GM18520 (cell line): ENCODE results near the gene SUPT7L.
A peak's percentile ranks its signal among the peaks of the same experiment; 100 is the strongest.

Source experiments
- ATAC-seq: cut with Tn5 transposase; IDR thresholded peaks from one replicate; pipeline ENCODE4 v1.9.1; 2021; ENCODE audit not compliant: unreplicated experiment

The SUPT7L gene

GRCh38 chr2:27663285-27664153, at the start of gene SUPT7L, which contains the start of gene SLC4A1AP:
TSS of gene SUPT7L (minus strand) at chr2:27663614. CDS start at chr2:27662192, 1,422 bp downstream.
TSS of gene SLC4A1AP (plus strand) at chr2:27663889. CDS start at chr2:27663915, 26 bp downstream.
- peak; percentile 61 for ATAC-seq

- ATAC-seq = no peak
Measured at GRCh38 chr2:27713201-27713600, 49.8 kb upstream of the SUPT7L start.

- no peak for ATAC-seq
Measured at GRCh38 chr2:27712522-27712921, 49.1 kb upstream of the SUPT7L start.

- no peak for ATAC-seq
Measured at GRCh38 chr2:27711804-27712203, 48.4 kb upstream of the SUPT7L start.

- ATAC-seq = no peak
Measured at GRCh38 chr2:27710640-27711430, 47.4 kb upstream of the SUPT7L start.

- ATAC-seq = no peak
Measured at GRCh38 chr2:27709960-27710575, 46.7 kb upstream of the SUPT7L start.

- no peak for ATAC-seq
Measured at GRCh38 chr2:27709326-27709725, 45.9 kb upstream of the SUPT7L start.

GRCh38 chr2:27708666-27709065, 45.3 kb upstream of the SUPT7L start:
- ATAC-seq = no peak

GRCh38 chr2:27708257-27708654, 44.8 kb upstream of the SUPT7L start:
- no peak for ATAC-seq

- no peak for ATAC-seq
Measured at GRCh38 chr2:27707462-27708256, 44.2 kb upstream of the SUPT7L start.

GRCh38 chr2:27705851-27706622, 42.6 kb upstream of the SUPT7L start:
- ATAC-seq = no peak

GRCh38 chr2:27704342-27704876, 41.0 kb upstream of the SUPT7L start:
- no peak for ATAC-seq

GRCh38 chr2:27703638-27704341, 40.4 kb upstream of the SUPT7L start:
- ATAC-seq = no peak

GRCh38 chr2:27702302-27702701, 38.9 kb upstream of the SUPT7L start:
- no peak for ATAC-seq

GRCh38 chr2:27701676-27702075, 38.3 kb upstream of the SUPT7L start:
- ATAC-seq = no peak

- no peak for ATAC-seq
Measured at GRCh38 chr2:27697660-27698059, 34.2 kb upstream of the SUPT7L start.

- no peak for ATAC-seq
Measured at GRCh38 chr2:27690052-27690451, 26.6 kb upstream of the SUPT7L start.

- ATAC-seq = no peak
Measured at GRCh38 chr2:27689424-27689823, 26.0 kb upstream of the SUPT7L start.

- no peak for ATAC-seq
Measured at GRCh38 chr2:27687232-27687631, 23.8 kb upstream of the SUPT7L start.
